ENCODE results near the gene CHD9. TPM values are rescaled to one million over a fixed set of nuclear protein-coding genes. Genes with fewer than 3 reads are reported as not detected.

Gene CHD9
- 100 to 1,000 TPM in 3 of 4 donors, 10 to 100 TPM in 1; 97.2 to 141 (median 108) TPM for total RNA-seq

DNA sequence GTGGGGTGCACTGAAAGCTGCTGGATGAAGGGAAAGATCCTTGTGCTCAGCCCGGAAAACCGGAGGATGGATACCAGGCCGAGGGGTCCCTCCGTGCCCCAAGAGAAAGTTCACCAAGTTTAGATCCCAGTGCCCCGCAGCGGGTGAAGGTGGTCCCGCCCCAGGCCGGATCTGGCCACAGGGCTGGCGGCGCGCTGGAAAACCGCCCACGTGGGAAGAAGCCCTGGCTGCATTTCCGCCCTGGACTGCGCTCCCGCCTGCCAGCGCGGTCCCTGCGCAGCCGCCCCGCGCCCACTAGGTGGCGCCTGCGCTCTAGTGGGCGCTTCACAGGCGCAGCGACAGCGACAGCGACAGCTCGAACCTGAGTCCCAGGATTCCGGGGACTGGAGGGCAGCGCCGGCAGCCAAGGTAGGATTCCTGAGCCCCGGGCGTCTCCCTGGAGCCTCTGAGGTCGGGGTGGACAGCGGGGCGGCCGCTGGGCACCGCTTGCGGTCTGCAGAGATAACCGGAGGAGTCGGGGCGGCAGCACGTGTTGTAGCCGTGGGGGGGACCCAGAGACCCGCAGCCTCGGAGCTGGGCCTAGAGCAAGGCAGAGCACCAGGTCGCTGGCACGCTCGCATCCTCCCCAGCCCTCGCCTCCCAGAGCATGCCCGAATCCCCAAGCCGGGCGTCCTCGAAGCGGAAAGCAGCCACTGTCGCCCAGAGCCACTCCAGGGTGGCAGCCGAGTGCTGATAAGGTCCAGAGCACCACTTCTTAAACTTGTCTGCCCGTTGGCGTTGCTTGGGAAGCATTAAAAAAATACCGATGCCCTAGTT, at the start of gene CHD9:
Gene CHD9 (plus strand): TSS at position 322 of the 816 bp plus-strand sequence. CDS start 101,099 bp downstream, outside the sequence.
- Histone ChIP-seq H3K9me3 (no peaks in the 10 kb centered on the region), H3K27me3 (no peaks in the 10 kb centered on the region), H3K4me3 (replicated peaks in 1 of 3) (peak within 1 kb of the TSS in 2 of 3 donors; percentile 58 to 59), H3K27ac (peak within 1 kb of the TSS; percentile 74 to 93 (median 85)), H3K36me3 (no peaks in the 10 kb centered on the region), H3K4me1 (peaks cover 15 to 39% of the 10 kb centered on the region in 2 donors)
- peak in 1 of 2 donors; percentile 25 for TF ChIP-seq POLR2A (IDR thresholded peaks at IDR 0.05)
- TF ChIP-seq, protein P1, sequence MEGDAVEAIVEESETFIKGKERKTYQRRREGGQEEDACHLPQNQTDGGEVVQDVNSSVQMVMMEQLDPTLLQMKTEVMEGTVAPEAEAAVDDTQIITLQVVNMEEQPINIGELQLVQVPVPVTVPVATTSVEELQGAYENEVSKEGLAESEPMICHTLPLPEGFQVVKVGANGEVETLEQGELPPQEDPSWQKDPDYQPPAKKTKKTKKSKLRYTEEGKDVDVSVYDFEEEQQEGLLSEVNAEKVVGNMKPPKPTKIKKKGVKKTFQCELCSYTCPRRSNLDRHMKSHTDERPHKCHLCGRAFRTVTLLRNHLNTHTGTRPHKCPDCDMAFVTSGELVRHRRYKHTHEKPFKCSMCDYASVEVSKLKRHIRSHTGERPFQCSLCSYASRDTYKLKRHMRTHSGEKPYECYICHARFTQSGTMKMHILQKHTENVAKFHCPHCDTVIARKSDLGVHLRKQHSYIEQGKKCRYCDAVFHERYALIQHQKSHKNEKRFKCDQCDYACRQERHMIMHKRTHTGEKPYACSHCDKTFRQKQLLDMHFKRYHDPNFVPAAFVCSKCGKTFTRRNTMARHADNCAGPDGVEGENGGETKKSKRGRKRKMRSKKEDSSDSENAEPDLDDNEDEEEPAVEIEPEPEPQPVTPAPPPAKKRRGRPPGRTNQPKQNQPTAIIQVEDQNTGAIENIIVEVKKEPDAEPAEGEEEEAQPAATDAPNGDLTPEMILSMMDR (IDR thresholded peaks at IDR 0.05): peak; percentile 86 to 100 (median 99)
- peak; percentile 86 to 87 for DNase-seq
- 1 to 4% methylated on average over 7 to 17 of the region's 62 CpGs for WGBS, 2 donors
- intact Hi-C loops (cut with DNase I): loop anchor here (10.0 kb wide), 1 partner anchor 70 kb away; no protein-coding TSS in a partner anchor

- H3K27ac ChIP-seq: no peak overlapping the region
- no peak for TF ChIP-seq POLR2A (IDR thresholded peaks at IDR 0.05)
- TF ChIP-seq, protein P1 (IDR thresholded peaks at IDR 0.05): no peak
- WGBS, 2 donors: 91 to 96% methylated on average over 1 of the region's 1 CpG
- H3K36me3 ChIP-seq: no peaks in the 10 kb centered on the region
- H3K4me3 ChIP-seq (replicated peaks in 1 of 3): no peak overlapping the region
- H3K9me3 ChIP-seq: no peaks in the 10 kb centered on the region
- intact Hi-C loops (cut with DNase I): no loop called here
- no peaks in the 10 kb centered on the region for H3K4me1 ChIP-seq
- no peaks in the 10 kb centered on the region for H3K27me3 ChIP-seq
- no peak for DNase-seq
Measured at GRCh38 chr16:53007095-53007494, 47.7 kb upstream of the CHD9 start.

- Histone ChIP-seq H3K4me3 (replicated peaks in 1 of 3) (no peak overlapping the region), H3K9me3 (no peaks in the 10 kb centered on the region), H3K36me3 (no peaks in the 10 kb centered on the region), H3K27me3 (no peaks in the 10 kb centered on the region), H3K4me1 (no peaks in the 10 kb centered on the region), H3K27ac (no peak overlapping the region)
- no peak for DNase-seq
- 59 to 66% methylated on average over 4 of the region's 4 CpGs for WGBS, 2 donors
- intact Hi-C loops (cut with DNase I): no loop called here
- no peak for TF ChIP-seq POLR2A (IDR thresholded peaks at IDR 0.05)
- TF ChIP-seq, protein P1 (IDR thresholded peaks at IDR 0.05): no peak
Measured at GRCh38 chr16:53014287-53014686, 40.5 kb upstream of the CHD9 start.

DNA sequence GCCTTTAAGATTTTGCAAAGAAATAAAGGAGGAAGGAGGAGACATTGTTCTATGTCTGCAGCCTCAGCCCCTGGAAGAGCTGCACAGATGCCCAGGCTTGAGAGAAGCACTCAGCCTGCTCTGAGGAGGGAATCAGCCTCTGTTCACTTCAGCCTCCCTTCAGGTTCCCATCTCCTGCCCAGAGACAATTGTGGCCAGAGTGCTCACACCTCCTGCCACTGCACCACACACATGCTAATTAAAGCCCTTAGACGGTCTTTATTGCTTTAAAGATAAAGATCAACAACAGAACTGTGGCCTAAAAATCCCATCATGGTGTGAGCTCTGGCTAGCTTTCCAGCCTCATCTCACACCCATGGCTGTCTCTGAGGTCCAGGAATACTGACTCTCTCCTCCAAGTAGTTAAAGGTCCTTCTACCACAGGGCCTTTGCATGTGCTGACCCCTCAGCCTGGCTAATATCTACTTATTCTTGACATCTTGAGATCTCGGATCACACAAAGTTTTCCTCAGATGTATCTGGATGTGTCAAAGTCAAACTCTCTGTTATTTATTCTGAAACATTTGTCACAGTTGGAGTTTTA, 35.9 kb upstream of the CHD9 start:
- DNase-seq: no peak
- 92 to 93% methylated on average over 2 of the region's 2 CpGs for WGBS, 2 donors
- Histone ChIP-seq H3K27me3 (no peaks in the 10 kb centered on the region), H3K36me3 (no peaks in the 10 kb centered on the region), H3K9me3 (no peaks in the 10 kb centered on the region), H3K27ac (no peak overlapping the region), H3K4me1 (no peaks in the 10 kb centered on the region), H3K4me3 (replicated peaks in 1 of 3) (no peak overlapping the region)
- intact Hi-C loops (cut with DNase I): no loop called here
- TF ChIP-seq POLR2A (IDR thresholded peaks at IDR 0.05): no peak
- TF ChIP-seq, protein P1 (IDR thresholded peaks at IDR 0.05): no peak

DNA sequence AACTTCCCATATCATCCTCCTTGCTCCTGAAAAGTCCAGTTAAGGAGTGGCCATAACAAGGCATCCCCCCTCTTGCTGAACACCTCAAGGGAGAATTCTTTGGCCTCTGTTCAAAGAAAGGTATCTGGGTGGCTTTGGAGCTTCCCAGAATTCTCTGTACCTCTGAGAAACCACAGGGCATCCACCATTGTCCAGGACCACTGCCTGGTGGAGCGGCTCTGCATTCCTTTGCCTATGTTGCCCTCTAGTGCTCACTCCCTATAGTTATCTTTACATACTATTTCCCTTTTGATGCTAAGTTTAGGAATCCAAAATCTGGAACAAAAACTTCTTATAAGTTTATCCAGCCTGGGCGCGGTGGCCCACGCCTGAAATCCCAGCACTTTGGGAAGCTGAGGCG, 32.4 kb upstream of the CHD9 start:
- no peaks in the 10 kb centered on the region for H3K27me3 ChIP-seq
- H3K4me3 ChIP-seq (replicated peaks in 1 of 3): no peak overlapping the region
- H3K9me3 ChIP-seq: no peaks in the 10 kb centered on the region
- no peaks in the 10 kb centered on the region for H3K4me1 ChIP-seq
- no peaks in the 10 kb centered on the region for H3K36me3 ChIP-seq
- H3K27ac ChIP-seq: no peak overlapping the region
- intact Hi-C loops (cut with DNase I): no loop called here
- peak; percentile 4 to 7 for DNase-seq
- TF ChIP-seq POLR2A (IDR thresholded peaks at IDR 0.05): no peak
- TF ChIP-seq, protein P1 (IDR thresholded peaks at IDR 0.05): peak in 5 of 6 experiments; percentile 14 to 38 (median 20)
- 4 to 10% methylated on average over 5 of the region's 5 CpGs for WGBS, 2 donors

Measured in thyroid gland (tissue), 4 donors.